Measurements from ENCODE around the gene GATA2. TPM values are rescaled to one million over a fixed set of nuclear protein-coding genes. Genes with fewer than 3 reads are reported as not detected.
A peak's percentile ranks its signal among the peaks of the same experiment; 100 is the strongest.

GATA2 gene
- polyA plus RNA-seq, 3 donors = 0.07 to 0.36 TPM; not detected in 1

GRCh38 chr3:128532012-128532983 is 39.3 kb upstream of the GATA2 start:
- no peak overlapping the region for H3K27ac Mint-ChIP-seq
- DNase-seq = peak in 1 of 3 donors; percentile 2
- H3K27me3 Mint-ChIP-seq (ENCODE audit: low read depth in 3 of 3) = peaks cover 0 to 3% (median 0%) of the 10 kb centered on the region in 3 donors
- H3K9me3 Mint-ChIP-seq = peaks cover 0 to 5% (median 0%) of the 10 kb centered on the region in 7 donors
- Histone ChIP-seq H3K9ac (ENCODE audit: insufficient read depth, low read length, poor library complexity, severe bottlenecking) (no peak overlapping the region), H3K4me3 (replicated peaks in 1 of 3; ENCODE audit: low read depth in 2 of 3, low read length in 3 of 3) (no peak overlapping the region), H3K27ac (ENCODE audit: low read depth in 1 of 2, low read length in 2 of 2) (no peak overlapping the region), H3K4me2 (replicated peaks; ENCODE audit: extremely low read depth, low read length, poor library complexity, severe bottlenecking) (no peak overlapping the region), H4K20me1 (ENCODE audit: insufficient read depth, low read length) (no peaks in the 10 kb centered on the region), H3K9me3 (replicated peaks in 1 of 2; ENCODE audit: control insufficient read depth in 1 of 2, insufficient read depth in 1 of 2, low read length in 2 of 2) (no peaks in the 10 kb centered on the region), H3K27me3 (ENCODE audit: control insufficient read depth in 2 of 2, insufficient read depth in 2 of 2, low read length in 2 of 2) (no peaks in the 10 kb centered on the region), H3K79me2 (ENCODE audit: insufficient read depth, low read length) (no peaks in the 10 kb centered on the region), H3K4me1 (ENCODE audit: control insufficient read depth in 1 of 2, insufficient read depth in 2 of 2, low read length in 2 of 2) (peaks cover 10 to 13% of the 10 kb centered on the region in 2 donors), H2AFZ (ENCODE audit: insufficient read depth, low read depth, low read length, poor library complexity, severe bottlenecking) (peak overlapping the region; percentile 32), H3K36me3 (replicated peaks in 1 of 2; ENCODE audit: control insufficient read depth in 1 of 2, insufficient read depth in 2 of 2, low read length in 2 of 2) (no peaks in the 10 kb centered on the region)
- H3K4me3 Mint-ChIP-seq = no peak overlapping the region
- TF ChIP-seq CTCF (IDR thresholded peaks at IDR 0.05) = no peak
- 38% methylated on average over 3 of the region's 9 CpGs for WGBS (ENCODE audit: insufficient coverage)
- peaks cover 0 to 3% of the 10 kb centered on the region in 2 donors for H3K36me3 Mint-ChIP-seq
- intact Hi-C loops (cut with micrococcal nuclease) = no loop called here
- H3K4me1 Mint-ChIP-seq = peaks cover 24% of the 10 kb centered on the region

GRCh38 chr3:128524374-128525299 is 31.6 kb upstream of the GATA2 start:
- no peaks in the 10 kb centered on the region for H4K20me1 ChIP-seq (ENCODE audit: insufficient read depth, low read length)
- Mint-ChIP-seq H3K9me3 (peaks cover 0 to 5% (median 0%) of the 10 kb centered on the region in 7 donors), H3K36me3 (no peaks in the 10 kb centered on the region), H3K4me3 (no peak overlapping the region), H3K4me1 (peaks cover 26% of the 10 kb centered on the region), H3K27ac (no peak overlapping the region), H3K27me3 (ENCODE audit: low read depth in 3 of 3) (peaks cover 1 to 6% (median 2%) of the 10 kb centered on the region in 3 donors)
- intact Hi-C loops (cut with micrococcal nuclease) = no loop called here
- no peak for TF ChIP-seq CTCF (IDR thresholded peaks at IDR 0.05)
- H3K4me2 ChIP-seq (replicated peaks; ENCODE audit: extremely low read depth, low read length, poor library complexity, severe bottlenecking) = no peak overlapping the region
- H3K4me1 ChIP-seq (ENCODE audit: control insufficient read depth in 1 of 2, insufficient read depth in 2 of 2, low read length in 2 of 2) = peaks cover 14 to 20% of the 10 kb centered on the region in 2 donors
- no peak overlapping the region for H3K4me3 ChIP-seq (replicated peaks in 1 of 3; ENCODE audit: low read depth in 2 of 3, low read length in 3 of 3)
- no peak overlapping the region for H3K9ac ChIP-seq (ENCODE audit: insufficient read depth, low read length, poor library complexity, severe bottlenecking)
- peak overlapping the region; percentile 3 for H2AFZ ChIP-seq (ENCODE audit: insufficient read depth, low read depth, low read length, poor library complexity, severe bottlenecking)
- H3K9me3 ChIP-seq (replicated peaks in 1 of 2; ENCODE audit: control insufficient read depth in 1 of 2, insufficient read depth in 1 of 2, low read length in 2 of 2) = no peaks in the 10 kb centered on the region
- no peaks in the 10 kb centered on the region for H3K27me3 ChIP-seq (ENCODE audit: control insufficient read depth in 2 of 2, insufficient read depth in 2 of 2, low read length in 2 of 2)
- H3K79me2 ChIP-seq (ENCODE audit: insufficient read depth, low read length) = no peaks in the 10 kb centered on the region
- WGBS (ENCODE audit: insufficient coverage) = 48% methylated on average over 4 of the region's 10 CpGs
- H3K36me3 ChIP-seq (replicated peaks in 1 of 2; ENCODE audit: control insufficient read depth in 1 of 2, insufficient read depth in 2 of 2, low read length in 2 of 2) = no peaks in the 10 kb centered on the region
- no peak for DNase-seq
- no peak overlapping the region for H3K27ac ChIP-seq (ENCODE audit: low read depth in 1 of 2, low read length in 2 of 2)

Data from CD14-positive monocyte (primary cell).